CD4-positive, CD25-positive, alpha-beta regulatory T cell (primary cell): ENCODE data around the gene MTIF3. TPM values are rescaled to one million over a fixed set of nuclear protein-coding genes. Genes with fewer than 3 reads are reported as not detected.

Source experiments
- polyA plus RNA-seq, 4 donors: library from polyadenylated mRNA; unstranded; fragments of 300-500 nt; fragmentation: Illumina TruSeq; gene quantifications; one replicate each; pipeline ENCODE4 v1.2.3, GENCODE V29; 2021
- total RNA-seq: library from RNA; stranded (reverse); gene quantifications from one replicate; pipeline ENCODE4 v1.2.3, GENCODE V29; 2022

Gene MTIF3
- total and polyA plus RNA-seq, 5 donors from 2014 or later: 48.9 to 114 (median 97.7) TPM

Other genes starting within 250 kb of the MTIF3 start
- 1,575 TPM for gene RPL21, start 199.0 kb downstream of the MTIF3 start, total RNA-seq
- 1,000 to 10,000 TPM; 4,189 to 7,317 (median 5,908) TPM for gene RPL21, start 199.0 kb downstream of the MTIF3 start, polyA plus RNA-seq
- gene RASL11A, start 179.7 kb downstream of the MTIF3 start, total RNA-seq: 2.9 TPM
- under 1 TPM in 3 of 4 donors, not detected in 1; 0.25 to 0.84 (median 0.26) TPM for gene RASL11A, start 179.7 kb downstream of the MTIF3 start, polyA plus RNA-seq
- 165 TPM for gene GTF3A, start 25.9 kb downstream of the MTIF3 start, total RNA-seq
- gene GTF3A, start 25.9 kb downstream of the MTIF3 start, polyA plus RNA-seq: 100 to 1,000 TPM; 462 to 528 (median 512) TPM
- 6.5 TPM for gene LNX2, start 170.0 kb upstream of the MTIF3 start, total RNA-seq
- 1 to 10 TPM; 3.7 to 5.0 (median 4.8) TPM for gene LNX2, start 170.0 kb upstream of the MTIF3 start, polyA plus RNA-seq
- gene POLR1D, start 171.3 kb upstream of the MTIF3 start, total RNA-seq: 150 TPM
- 100 to 1,000 TPM; 184 to 239 (median 211) TPM for gene POLR1D, start 171.3 kb upstream of the MTIF3 start, polyA plus RNA-seq